Astrocyte (in vitro differentiated cells and primary cell): ENCODE measurements around the gene GOPC. TPM values are rescaled to one million over a fixed set of nuclear protein-coding genes. Genes with fewer than 3 reads are reported as not detected.

Experiments used
- DNase-seq: peaks from one replicate; pipeline ENCODE4 v3.0.0-alpha.2; 2010; ENCODE audit warnings: low read depth
- FAIRE-seq: peaks from 2 replicates; lab custom pipeline; 2011; peaks lifted over from hg19 to GRCh38; lab: Jason Lieb, UNC
- H2AFZ ChIP-seq: 2 replicates; pipeline ENCODE4 v1.6.0; 2012; ENCODE audit warnings: low read depth, low read length, inconsistent platforms
- H3K27ac ChIP-seq: 2 replicates; pipeline ENCODE4 v1.5.1; 2011; ENCODE audit warnings: low read depth, low read length, inconsistent platforms
- H3K27me3 ChIP-seq: 2 replicates; pipeline ENCODE4 v1.6.0; 2011; ENCODE audit warnings: low read length, inconsistent platforms; ENCODE audit not compliant: insufficient read depth
- H3K36me3 ChIP-seq: 2 replicates; pipeline ENCODE4 v1.5.1; 2011; ENCODE audit warnings: low read length, inconsistent platforms; ENCODE audit not compliant: insufficient read depth
- H3K4me1 ChIP-seq: 2 replicates; pipeline ENCODE4 v1.5.1; 2011; ENCODE audit warnings: low read length, inconsistent platforms; ENCODE audit not compliant: insufficient read depth
- H3K4me2 ChIP-seq: 2 replicates; pipeline ENCODE4 v1.6.0; 2012; ENCODE audit warnings: low read length, inconsistent platforms
- H3K4me3 ChIP-seq: 2 replicates; pipeline ENCODE4 v1.5.1; 2011; ENCODE audit warnings: low read depth, mild to moderate bottlenecking, low read length, inconsistent platforms; ENCODE audit not compliant: insufficient read depth
- H3K79me2 ChIP-seq: 2 replicates; pipeline ENCODE4 v1.6.0; 2012; ENCODE audit warnings: mild to moderate bottlenecking, low read length, inconsistent platforms; ENCODE audit not compliant: insufficient read depth
- H3K9ac ChIP-seq: 2 replicates; pipeline ENCODE4 v1.6.0; 2012; ENCODE audit warnings: mild to moderate bottlenecking, low read length, inconsistent platforms
- H3K9me3 ChIP-seq: 2 replicates; pipeline ENCODE4 v1.5.1; 2012; ENCODE audit warnings: low read depth, mild to moderate bottlenecking, low read length, inconsistent platforms; ENCODE audit not compliant: insufficient read depth
- H4K20me1 ChIP-seq: 2 replicates; pipeline ENCODE4 v1.6.0; 2012; ENCODE audit warnings: low read length, inconsistent platforms; ENCODE audit not compliant: insufficient read depth
- H3K27ac Mint-ChIP-seq: one replicate; pipeline ENCODE4 v1.8.0; 2021; ENCODE audit warnings: mild to moderate bottlenecking, mixed read lengths; ENCODE audit not compliant: unreplicated experiment
- H3K27me3 Mint-ChIP-seq: one replicate; pipeline ENCODE4 v1.8.0; 2021; ENCODE audit warnings: low read depth, mixed read lengths; ENCODE audit not compliant: unreplicated experiment
- H3K36me3 Mint-ChIP-seq: one replicate; pipeline ENCODE4 v1.8.0; 2021; ENCODE audit warnings: low read depth, mixed read lengths; ENCODE audit not compliant: unreplicated experiment
- H3K4me1 Mint-ChIP-seq: one replicate; pipeline ENCODE4 v1.8.0; 2021; ENCODE audit warnings: low read depth, mixed read lengths; ENCODE audit not compliant: unreplicated experiment
- H3K4me3 Mint-ChIP-seq: one replicate; pipeline ENCODE4 v1.8.0; 2021; ENCODE audit warnings: mild to moderate bottlenecking, moderate library complexity, mixed read lengths; ENCODE audit not compliant: unreplicated experiment
- H3K9me3 Mint-ChIP-seq: one replicate; pipeline ENCODE4 v1.8.0; 2021; ENCODE audit warnings: mild to moderate bottlenecking, mixed read lengths; ENCODE audit not compliant: unreplicated experiment
- CTCF ChIP-seq: IDR thresholded peaks from 2 replicates; pipeline ENCODE4 v1.5.1; 2011; ENCODE audit warnings: low read depth, mild to moderate bottlenecking, inconsistent platforms, low read length, moderate library complexity; ENCODE audit not compliant: insufficient read depth
- EZH2 ChIP-seq: IDR thresholded peaks from 2 replicates; pipeline ENCODE4 v1.6.1; 2012; ENCODE audit warnings: mild to moderate bottlenecking, low read length, inconsistent platforms; ENCODE audit not compliant: insufficient read depth
- total RNA-seq: library from RNA; stranded (reverse); gene quantifications from 2 replicates; pipeline ENCODE4 v1.2.1, GENCODE V29; 2021

GOPC gene
- total RNA-seq, 1 donor from 2014 or later, result 45.0 TPM

DNA sequence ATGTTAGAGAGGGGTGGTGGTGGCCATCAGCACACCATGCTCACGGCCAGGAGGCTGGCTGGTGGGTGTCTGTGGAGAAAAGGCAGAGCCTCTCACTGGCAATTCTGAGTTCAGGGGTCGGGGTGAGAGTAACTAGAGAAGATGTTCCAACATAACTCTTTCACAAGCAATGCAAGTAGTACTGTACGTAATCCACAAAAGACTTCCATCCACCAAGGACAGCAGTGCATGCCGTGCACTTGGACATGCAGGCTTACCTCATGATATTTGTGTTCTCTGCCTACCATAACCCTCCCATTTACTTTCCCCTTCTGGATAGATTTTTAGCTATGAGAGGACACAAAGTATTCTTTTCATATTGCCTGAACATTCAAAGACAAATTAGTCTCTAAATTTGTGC, 68.5 kb downstream of the GOPC start:
- TF ChIP-seq CTCF (no peak), EZH2 (no peak)
- FAIRE-seq (no peak), DNase-seq (no peak)
- Mint-ChIP-seq H3K27me3 (no peaks in the 10 kb centered on the region), H3K4me1 (peaks cover 42% of the 10 kb centered on the region), H3K27ac (no peak overlapping the region), H3K36me3 (peaks cover 19% of the 10 kb centered on the region), H3K4me3 (no peak overlapping the region), H3K9me3 (no peaks in the 10 kb centered on the region)
- H3K9me3 ChIP-seq, result no peaks in the 10 kb centered on the region
- peaks cover 42% of the 10 kb centered on the region for H3K36me3 ChIP-seq
- no peak overlapping the region for H3K27ac ChIP-seq
- peaks cover 19% of the 10 kb centered on the region for H3K79me2 ChIP-seq
- H4K20me1 ChIP-seq, result no peaks in the 10 kb centered on the region
- no peak overlapping the region for H3K4me3 ChIP-seq
- no peak overlapping the region for H2AFZ ChIP-seq
- peaks cover 17% of the 10 kb centered on the region for H3K4me1 ChIP-seq
- H3K27me3 ChIP-seq, result no peaks in the 10 kb centered on the region
- H3K4me2 ChIP-seq, result no peak overlapping the region
- no peak overlapping the region for H3K9ac ChIP-seq

- Mint-ChIP-seq H3K27me3 (no peaks in the 10 kb centered on the region), H3K9me3 (no peaks in the 10 kb centered on the region), H3K4me3 (no peak overlapping the region), H3K27ac (no peak overlapping the region), H3K36me3 (peaks cover 16% of the 10 kb centered on the region), H3K4me1 (peaks cover 34% of the 10 kb centered on the region)
- H3K4me2 ChIP-seq, result no peak overlapping the region
- no peak overlapping the region for H3K9ac ChIP-seq
- H3K4me3 ChIP-seq, result no peak overlapping the region
- no peaks in the 10 kb centered on the region for H3K27me3 ChIP-seq
- peaks cover 21% of the 10 kb centered on the region for H3K79me2 ChIP-seq
- no peak overlapping the region for H2AFZ ChIP-seq
- H3K9me3 ChIP-seq, result no peaks in the 10 kb centered on the region
- peaks cover 17% of the 10 kb centered on the region for H3K4me1 ChIP-seq
- no peaks in the 10 kb centered on the region for H4K20me1 ChIP-seq
- peaks cover 39% of the 10 kb centered on the region for H3K36me3 ChIP-seq
- FAIRE-seq, result no peak
- DNase-seq, result no peak
- H3K27ac ChIP-seq, result no peak overlapping the region
- TF ChIP-seq CTCF (no peak), EZH2 (no peak)
Observed at GRCh38 chr6:117531809-117532725, 70.2 kb downstream of the GOPC start.

GRCh38 chr6:117531346-117531745, 71.0 kb downstream of the GOPC start:
- DNase-seq, result no peak
- peaks cover 38% of the 10 kb centered on the region for H3K36me3 ChIP-seq
- no peaks in the 10 kb centered on the region for H4K20me1 ChIP-seq
- H3K27ac ChIP-seq, result peak overlapping the region; percentile 15
- H3K4me3 ChIP-seq, result no peak overlapping the region
- H3K4me1 Mint-ChIP-seq, result peaks cover 27% of the 10 kb centered on the region
- H3K27me3 Mint-ChIP-seq, result no peaks in the 10 kb centered on the region
- peak overlapping the region; percentile 10 for H3K4me2 ChIP-seq
- no peak for FAIRE-seq
- H3K79me2 ChIP-seq, result peaks cover 24% of the 10 kb centered on the region
- no peak overlapping the region for H3K9ac ChIP-seq
- H3K9me3 ChIP-seq, result no peaks in the 10 kb centered on the region
- H3K4me1 ChIP-seq, result peaks cover 12% of the 10 kb centered on the region
- TF ChIP-seq CTCF (no peak), EZH2 (no peak)
- no peaks in the 10 kb centered on the region for H3K27me3 ChIP-seq
- peaks cover 14% of the 10 kb centered on the region for H3K36me3 Mint-ChIP-seq
- H3K4me3 Mint-ChIP-seq, result no peak overlapping the region
- H3K9me3 Mint-ChIP-seq, result no peaks in the 10 kb centered on the region
- no peak overlapping the region for H2AFZ ChIP-seq
- peak overlapping the region; percentile 34 for H3K27ac Mint-ChIP-seq
